Measurements from ENCODE around the gene PRKAG2.

Gene PRKAG2

DNA sequence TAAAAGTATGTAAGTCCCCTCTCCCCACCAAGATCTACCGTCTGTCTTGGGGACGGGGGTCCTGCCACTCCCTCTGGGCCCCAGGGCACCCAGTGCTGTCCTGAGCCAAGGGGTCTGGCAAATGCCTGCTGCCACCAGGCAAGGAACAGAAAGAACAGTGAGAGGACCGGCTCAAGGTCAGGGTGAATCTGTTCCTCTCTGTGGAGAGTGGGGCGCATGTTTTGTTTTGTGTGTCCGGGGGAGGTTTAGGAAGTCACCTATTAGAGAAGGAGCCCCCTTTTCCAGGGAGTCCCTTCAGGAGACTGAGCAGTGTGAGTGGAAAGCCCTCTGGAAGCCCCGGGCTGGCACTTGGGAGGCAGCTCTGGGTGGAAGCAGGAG, 198.7 kb downstream of the PRKAG2 start:
- no peak for DNase-seq (ENCODE audit: low spot score)

DNA sequence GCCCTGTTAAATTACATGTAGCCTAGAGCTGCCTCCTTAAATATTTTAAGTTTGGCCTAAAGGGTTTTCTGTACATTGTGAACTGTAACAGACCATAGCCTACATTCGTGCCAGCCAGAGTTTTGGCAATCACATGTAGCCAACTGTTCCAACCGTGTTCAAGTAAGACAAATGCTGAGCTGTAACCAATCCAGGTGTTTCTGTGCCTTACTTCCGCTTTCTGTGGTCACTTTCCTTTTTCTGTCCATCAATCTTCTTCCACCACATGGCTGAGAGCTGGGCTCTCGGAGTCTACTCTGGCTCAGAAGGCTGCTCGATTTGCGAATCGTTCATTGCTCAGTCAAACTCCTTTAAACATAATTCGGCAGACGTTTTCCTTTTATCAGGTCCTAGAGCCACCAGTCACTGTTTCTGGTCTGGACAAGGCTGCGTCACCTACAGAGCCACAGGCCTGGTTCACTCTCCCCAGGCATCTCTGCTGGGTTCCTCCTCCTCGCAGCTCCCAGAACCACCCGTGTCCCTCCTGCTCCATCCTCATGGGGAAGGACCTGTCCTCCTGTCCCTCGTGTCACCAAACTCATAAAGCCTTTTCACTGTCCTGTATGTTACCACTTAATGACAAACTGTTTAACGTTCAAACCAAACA, 199.2 kb downstream of the PRKAG2 start:
- no peak for DNase-seq (ENCODE audit: low spot score)

DNA sequence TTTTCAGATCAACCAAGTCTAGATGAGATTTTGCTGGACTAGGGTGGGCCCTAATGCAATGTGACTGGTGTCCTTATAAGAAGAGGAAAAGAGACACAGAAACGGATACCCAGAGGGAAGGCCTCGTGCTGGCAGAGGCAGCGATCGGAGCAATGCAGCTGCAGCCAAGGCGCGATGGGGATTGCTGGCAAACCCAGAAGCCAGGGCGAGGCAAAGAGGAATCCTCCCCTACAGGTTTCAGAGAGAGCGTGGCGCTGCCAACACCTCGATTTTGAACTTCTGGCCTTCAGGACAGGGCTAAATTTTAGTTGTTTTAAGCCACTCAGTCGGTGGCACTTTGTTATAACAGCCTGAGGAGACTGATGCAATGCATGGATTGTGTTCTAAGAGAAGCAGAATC, 200.2 kb downstream of the PRKAG2 start:
- no peak for DNase-seq (ENCODE audit: low spot score)

DNA sequence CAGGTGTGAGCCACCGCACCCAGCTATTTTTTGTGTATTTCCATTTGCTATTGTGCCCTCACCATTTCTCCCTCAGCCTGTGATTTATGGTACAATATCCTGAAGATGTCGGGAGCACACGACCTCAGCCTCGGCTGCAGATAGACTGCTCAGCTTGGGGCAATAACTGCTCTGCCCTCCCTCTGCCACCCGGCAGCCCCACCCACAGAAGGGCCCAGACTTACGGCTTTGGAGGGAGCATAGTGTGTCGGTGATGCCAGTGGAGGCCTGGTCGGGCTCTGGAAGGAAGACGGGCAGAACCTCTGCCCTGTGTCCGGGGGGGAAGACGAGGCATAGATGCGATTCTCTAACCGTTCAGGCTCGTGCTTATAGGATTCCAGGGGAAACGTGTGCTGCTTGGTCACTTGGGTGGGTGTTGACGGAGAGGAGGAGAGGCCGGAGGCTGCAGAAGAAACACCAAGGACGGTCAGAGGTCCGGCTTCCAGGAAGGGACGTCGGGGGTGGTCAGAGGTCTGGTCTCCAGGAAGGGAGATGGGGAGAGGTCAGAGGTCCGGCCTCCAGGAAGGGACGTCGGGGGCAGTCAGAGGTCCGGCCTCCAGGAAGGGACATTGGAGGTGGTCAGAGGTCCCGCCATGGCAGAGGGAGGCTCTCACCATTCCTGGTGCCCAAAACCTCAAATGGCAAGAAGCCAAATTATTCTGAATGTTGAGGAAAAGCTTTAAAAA, 201.6 kb downstream of the PRKAG2 start:
- DNase-seq (ENCODE audit: low spot score), result no peak

DNA sequence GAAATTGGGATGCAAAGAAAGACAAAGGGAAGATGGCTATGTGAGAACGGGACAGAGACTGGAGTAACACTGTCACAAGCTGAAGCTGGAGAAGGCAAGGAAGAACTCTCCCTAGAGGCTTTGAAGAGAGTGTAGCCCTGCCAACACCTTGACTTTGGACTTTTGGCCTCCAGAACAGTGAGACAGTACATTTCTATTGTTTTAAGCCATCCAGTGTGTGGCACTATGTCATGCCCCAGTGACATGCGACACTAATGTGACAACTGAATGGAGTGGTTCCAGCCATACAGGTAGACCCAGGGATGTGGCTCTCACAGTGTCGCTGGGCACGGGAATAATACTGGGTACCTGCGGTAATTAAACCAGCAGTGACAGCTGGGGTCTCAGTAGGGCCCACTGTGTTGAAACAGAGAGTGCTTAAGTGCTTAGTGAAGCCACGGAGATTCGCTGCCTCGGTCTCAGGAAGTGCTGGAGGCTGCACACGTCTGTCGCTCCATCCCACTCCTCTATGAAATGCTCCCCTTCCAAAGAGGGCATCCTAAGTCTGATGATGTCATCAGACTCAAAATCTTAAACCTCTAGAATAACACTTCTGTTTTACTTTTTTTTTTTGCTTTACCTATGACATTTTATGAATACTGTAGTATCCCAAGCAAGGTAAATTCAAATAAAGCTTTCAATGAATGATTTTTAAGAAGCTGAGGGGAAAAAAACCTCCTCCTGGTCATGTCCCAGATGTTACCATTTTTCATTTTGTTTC, 202.6 kb downstream of the PRKAG2 start:
- no peak for DNase-seq (ENCODE audit: low spot score)

DNA sequence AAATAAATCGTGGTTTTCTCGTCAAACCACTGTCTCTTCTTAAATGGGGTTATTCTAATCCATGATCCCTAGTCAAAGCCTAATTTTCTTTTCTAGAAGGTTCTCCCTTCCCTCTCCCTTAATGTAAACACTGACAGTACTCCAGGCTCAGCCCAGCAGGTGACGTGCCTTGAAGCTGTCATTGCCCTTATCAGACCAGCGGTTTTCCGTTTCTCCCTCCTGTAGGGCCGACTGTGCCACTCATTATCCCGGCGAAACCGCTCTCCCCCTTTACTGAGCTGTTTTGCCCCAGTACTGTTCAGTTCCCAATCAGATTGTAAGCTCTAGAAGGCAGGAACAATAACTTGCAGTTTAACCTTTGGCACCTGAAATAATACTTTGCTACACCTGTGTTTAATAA, 203.7 kb downstream of the PRKAG2 start:
- no peak for DNase-seq (ENCODE audit: low spot score)

DNA sequence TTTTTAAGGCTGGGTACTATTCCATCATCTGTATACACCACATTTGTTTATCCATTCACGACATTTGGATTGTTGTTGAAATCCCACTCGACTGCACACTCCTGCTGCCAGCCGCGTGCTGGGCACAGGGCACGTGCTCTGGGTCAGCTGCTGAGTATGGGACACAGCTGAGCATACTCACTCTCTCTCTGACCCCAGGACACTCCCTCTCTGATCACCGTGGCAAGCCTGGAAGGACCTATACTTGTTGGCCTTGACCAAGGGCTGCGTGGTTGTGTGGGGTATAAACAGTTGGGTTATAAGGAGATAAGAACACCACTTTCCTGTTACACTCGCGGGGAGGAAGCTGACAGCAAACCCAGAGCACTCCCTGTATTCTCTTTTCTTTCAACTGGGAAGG, 204.2 kb downstream of the PRKAG2 start:
- no peak for DNase-seq (ENCODE audit: low spot score)

DNA sequence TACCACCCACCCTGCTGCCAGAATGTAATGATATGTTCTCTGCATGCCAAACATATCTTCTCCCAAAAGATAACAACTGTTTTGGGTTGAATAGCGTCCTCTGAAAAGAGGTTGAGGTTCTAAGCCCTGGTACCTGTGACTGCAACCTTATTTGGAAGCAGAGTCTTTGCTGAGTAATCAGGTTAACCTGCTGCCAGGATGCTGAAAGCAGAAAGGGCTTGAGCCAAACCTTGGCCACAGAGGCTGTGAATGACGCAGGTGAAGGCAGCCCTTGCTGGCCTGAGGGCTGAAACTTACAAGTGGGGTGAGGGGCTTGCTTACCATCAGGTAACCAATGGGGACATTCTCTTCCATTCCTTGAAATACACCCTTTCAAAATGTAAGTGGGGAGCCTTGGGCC, 205.4 kb downstream of the PRKAG2 start:
- no peak for DNase-seq (ENCODE audit: low spot score)

DNA sequence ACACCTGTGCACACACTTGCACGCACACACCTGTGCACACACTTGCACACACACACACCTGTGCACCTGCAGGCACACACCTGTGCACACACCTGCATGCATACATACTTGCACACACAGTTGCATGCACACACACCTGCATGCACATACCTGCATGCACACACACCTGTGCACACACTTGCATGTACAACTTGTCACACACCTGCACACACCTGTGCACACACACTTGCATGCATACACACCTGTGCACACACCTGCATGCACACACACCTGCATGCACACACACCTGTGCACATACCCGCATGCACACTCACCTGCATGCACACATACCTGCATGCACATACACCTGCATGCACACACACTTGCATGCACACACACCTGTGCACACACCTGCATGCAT, 207.2 kb downstream of the PRKAG2 start:
- no peak for DNase-seq (ENCODE audit: low spot score)

DNA sequence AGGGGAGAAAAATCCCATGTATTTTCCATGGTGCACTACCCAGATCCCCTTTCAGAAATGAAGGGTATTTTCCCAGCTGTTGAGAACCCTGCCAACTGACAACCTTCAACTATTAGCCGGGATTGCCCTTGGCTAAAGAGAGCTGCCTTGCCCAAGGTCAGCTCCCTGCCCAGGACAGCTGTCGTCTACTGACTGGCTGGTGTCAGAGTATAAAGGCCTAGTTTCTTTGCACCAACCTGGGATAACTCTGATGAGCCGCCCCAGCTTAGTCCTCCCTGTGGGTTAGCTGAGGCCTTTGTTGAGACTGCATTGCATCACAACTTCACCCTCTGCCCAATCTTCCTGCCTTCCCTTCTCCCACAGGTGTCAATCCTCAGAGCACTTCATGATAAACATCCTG, 210.0 kb downstream of the PRKAG2 start:
- DNase-seq (ENCODE audit: low spot score), result no peak

DNA sequence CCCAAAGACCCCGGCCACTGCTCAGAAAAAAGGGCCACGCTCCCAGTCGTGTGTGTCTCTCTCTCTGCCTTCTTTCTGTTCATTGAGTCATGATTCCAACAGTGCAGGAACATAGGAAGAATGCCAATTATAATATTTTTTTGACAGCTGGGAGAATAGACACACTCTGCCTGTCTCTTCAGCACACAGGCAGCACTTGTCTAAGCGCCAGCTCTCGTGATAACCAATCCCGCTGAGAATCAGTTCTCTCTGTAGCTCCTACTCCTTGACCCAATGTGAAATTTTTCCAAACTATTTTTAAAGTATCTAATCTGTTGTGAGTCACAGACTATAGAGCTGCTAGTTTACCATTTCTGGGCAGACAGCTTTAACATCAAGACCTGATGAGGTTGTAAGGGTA, 211.5 kb downstream of the PRKAG2 start:
- no peak for DNase-seq (ENCODE audit: low spot score)

DNA sequence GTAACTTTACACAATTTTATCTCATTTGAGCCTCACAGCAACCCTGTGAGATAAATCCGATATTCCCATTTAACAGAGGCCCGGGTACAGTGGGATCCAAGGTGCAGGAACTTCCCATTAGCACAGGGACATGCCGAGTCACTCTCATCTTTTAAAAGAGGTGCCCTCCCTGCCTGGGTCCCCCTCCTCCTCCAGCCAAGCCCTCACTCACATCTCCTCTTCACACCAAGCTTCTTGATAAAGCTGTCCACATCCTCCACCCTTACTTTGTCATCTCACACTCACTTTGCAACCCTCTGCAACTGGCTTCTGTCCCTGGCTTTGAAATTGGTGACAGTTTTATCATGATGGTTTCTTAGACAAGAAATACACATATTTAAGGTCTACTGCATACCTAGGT, 212.6 kb downstream of the PRKAG2 start:
- no peak for DNase-seq (ENCODE audit: low spot score)

DNA sequence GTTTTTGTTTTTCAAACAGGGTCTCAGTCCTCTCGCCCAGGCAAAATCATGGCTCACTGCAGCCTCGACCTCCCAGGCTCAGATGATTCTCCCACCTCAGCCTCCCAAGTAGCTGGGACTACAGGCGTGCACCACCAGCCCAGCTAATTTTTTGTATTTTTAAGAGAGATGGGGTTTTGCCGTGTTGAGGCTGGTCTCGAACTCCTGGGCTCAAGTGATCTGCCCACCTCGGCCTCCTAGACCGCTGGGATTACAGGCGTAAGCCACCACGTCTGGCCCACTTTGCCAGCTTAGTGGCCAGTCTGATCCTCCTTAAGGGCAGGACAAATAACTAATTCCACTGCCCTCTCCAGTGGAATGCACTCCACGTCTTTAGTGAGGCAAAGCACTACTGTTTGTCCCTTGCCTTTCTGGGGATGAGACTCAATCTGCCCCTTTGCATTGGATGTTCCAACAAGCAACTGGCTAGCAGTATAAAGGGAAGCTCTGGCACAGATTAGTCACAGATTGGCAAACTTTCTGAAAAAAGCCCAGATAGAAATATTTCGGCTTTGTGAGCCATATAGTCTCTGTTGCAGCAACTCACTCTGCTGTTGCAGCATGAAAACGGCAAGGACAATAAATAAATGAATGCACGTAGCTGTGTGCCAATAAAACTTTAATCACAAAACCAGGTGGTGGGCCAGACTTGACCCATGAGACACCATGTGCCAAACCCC, 213.4 kb downstream of the PRKAG2 start:
- DNase-seq (ENCODE audit: low spot score), result no peak

DNA sequence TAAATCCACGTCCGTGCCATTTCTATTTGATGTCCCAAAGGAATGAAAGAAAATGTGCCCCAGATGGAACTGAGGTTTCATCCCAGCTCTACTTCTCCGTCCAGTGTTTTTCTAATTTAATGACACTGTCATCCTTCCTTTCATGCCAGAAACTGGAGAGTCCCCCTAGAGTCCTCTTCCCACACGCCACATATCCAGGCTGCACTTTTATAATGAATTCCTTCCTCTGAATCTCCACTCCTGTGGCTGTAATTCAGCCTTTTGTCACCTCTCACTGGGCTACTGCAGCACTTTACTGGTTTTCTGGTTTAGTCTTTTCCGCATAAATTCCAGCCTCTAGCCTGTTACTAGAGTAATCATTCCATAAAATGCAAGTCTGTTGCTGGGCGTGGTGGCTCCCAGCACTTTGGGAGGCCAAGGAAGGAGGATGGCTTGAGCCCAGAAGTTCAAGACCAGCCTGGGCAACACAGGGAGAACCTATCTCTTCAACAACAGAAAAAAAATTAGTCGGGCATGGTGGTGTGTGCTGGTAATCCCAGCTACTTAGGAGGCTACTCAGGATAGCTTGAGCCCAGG, 214.6 kb downstream of the PRKAG2 start:
- no peak for DNase-seq (ENCODE audit: low spot score)

DNA sequence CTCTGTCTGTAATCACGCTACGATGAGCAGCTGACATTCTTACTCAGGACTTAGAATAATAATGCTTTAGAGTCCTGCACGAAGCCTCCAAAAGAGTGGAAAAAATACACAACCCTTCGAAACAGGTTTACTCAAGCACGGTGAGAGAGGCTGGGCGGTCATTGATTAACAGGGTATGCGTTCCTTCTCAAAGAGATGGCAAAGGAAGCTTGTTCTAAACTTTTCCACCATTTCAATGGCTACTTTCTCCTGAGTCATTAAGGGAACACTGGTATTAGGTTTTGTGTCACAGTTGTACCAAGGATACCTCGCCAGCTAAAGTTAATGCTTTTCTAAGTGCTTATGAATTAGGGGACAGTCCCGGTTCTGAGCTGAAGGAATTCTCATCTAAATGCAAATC, 215.3 kb downstream of the PRKAG2 start:
- no peak for DNase-seq (ENCODE audit: low spot score)

DNA sequence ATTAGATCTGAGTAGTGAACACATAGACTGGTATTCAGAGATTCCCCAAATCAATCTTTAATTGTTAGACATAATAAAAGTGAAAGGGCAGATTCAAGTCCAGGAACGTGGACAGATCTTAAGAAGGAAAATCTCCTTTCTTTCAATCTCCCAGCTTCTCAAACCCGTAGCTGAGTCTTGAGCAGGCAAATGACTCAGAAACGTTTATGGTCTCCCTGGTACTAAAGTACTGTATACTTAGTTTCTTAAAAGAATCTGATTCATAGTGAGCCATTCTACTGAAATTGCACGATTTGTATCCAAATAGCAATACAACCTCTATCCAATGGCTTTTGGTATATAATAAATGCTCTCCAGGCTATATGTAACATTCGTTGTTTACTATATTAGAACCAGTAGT, 216.8 kb downstream of the PRKAG2 start:
- no peak for DNase-seq (ENCODE audit: low spot score)

DNA sequence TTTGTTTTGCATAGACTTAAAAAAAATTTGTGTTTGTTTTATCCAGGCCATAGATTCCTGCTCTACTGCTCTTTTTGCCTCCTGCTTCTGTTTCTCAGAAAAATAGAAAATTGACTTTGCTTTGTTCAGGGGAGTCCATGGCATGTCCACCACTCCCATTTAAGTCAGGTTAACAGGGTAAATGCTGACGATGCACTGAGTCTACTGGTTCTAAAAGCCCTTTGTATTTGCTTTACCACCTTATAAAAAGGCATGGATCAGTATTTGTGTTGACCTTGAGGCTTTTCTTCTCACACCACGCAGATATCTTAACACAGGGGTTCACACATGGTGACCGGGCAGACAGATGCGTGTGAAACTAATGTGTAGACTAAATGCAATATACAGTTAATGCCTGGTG, 217.7 kb downstream of the PRKAG2 start:
- DNase-seq (ENCODE audit: low spot score), result no peak

DNA sequence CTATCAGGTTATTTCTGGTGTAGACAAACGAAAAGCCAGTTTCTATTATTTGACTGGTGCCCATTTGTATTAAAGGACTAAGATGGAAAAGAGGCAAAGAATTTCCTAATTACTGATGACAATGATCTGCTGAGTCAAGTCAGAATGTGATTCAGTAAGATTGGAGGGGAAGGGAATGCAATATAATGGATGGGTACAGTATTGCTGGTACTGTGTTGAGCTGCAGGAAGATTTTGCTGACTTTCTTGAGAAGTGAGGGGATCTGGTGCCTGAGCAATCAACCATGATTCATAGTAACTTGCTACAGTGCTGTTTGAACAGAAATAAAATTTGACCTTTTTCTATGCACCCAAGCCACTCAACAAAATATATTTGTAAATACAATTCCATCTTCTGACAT, 218.1 kb downstream of the PRKAG2 start:
- DNase-seq (ENCODE audit: low spot score), result no peak

DNA sequence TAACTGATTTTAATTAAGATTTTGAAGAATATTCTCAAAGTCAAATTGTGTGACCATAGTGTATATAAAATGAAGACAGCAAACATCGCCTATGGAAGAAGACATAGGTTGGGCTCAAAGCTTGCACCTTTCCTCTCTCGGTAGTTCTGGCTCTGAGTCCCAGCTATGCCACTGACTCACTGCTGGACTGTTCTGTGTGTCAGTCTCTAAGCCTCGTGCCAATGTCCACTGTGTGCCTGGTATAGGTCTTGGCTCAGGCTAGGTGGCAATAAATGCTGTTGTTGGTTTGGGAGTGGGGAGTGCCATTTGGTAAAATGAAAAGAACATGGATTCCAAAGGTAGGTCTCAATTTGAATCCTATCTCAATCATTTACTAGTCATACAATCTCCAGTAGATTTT, 219.7 kb downstream of the PRKAG2 start:
- DNase-seq (ENCODE audit: low spot score), result no peak

DNA sequence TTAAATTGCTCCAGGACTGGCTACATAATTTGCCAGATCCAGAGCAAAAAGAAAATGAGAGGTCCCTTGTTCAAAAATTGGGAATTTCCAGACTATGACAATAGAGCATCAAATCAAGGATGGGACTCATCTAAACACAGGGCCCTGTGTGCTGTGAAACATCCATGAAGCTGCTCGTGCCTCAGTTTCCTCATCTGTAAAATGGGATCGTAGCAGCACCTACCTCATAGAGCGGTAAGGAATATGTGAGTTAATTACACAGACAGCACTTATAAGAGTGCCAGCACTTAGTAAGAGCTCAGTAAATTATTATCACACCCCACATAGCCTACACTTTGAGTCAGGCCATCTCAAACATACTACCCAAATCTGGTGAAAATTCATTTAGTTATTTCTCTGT, 221.4 kb downstream of the PRKAG2 start:
- DNase-seq (ENCODE audit: low spot score), result no peak

DNA sequence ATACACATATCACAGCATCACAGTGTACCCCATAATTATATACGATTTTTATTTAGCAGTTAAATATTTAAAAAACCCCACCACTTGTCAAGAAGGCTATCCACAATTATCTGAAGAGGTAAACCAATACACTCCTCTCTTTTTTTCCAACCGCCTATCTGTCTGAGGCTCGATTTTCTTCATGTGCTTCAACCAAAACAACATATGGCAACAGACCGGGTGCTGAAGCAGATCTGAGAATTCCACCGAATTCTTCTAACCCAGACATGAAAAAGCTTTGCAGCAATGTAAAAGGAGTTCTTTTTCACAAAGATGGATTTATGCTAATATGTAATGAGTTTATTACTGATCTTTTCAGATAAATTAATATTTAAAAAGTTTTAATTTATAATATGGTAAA, 224.8 kb downstream of the PRKAG2 start:
- no peak for DNase-seq (ENCODE audit: low spot score)

DNA sequence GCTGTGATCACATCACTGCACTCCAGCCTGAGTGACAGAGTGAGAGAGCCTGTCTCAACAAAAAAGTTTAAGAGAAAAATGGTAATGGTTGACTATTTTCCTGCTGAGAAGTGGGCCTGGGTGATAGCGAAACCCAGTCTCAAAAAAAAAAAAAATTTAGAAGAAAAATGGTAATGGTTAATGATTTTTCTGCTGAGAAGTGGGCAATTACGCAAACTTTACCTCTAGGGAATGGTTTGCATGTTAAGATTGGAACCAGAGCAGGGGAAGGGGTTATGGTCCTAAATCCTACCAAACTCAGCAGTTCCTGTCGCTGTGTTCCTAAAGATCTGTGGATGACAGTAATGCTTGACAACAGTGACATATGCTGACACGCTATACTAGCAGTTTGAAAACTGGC, 226.8 kb downstream of the PRKAG2 start:
- DNase-seq (ENCODE audit: low spot score), result no peak

Measured in pons (tissue), 1 donor.